ENCODE measurements around the gene TMEM234. TPM values are rescaled to one million over a fixed set of nuclear protein-coding genes. Genes with fewer than 3 reads are reported as not detected.

Gene TMEM234
- total and polyA plus RNA-seq, 10 of the 15 experiments (the other 5 are each of a cell fraction or from before 2014, with no cell fraction given), result 2.9 to 10.9 (median 6.4) TPM

- Histone ChIP-seq H3K36me3 (ENCODE audit: control insufficient read depth in 2 of 2, insufficient read depth in 2 of 2, low read length in 1 of 2) (peaks cover 4 to 15% of the 10 kb centered on the region in 2 experiments), H3K4me1 (ENCODE audit: control insufficient read depth, insufficient read depth, low read length) (peaks cover 17% of the 10 kb centered on the region), H3K79me2 (ENCODE audit: control insufficient read depth, insufficient read depth, low read length) (peaks cover 48% of the 10 kb centered on the region), H2AFZ (ENCODE audit: control insufficient read depth, low read depth, low read length) (peak overlapping the region; percentile 51), H3K9ac (ENCODE audit: control insufficient read depth, insufficient read depth, low read length) (peak overlapping the region; percentile 90), H3K4me2 (ENCODE audit: control insufficient read depth, insufficient read depth) (peak overlapping the region; percentile 100), H3K27ac (ENCODE audit: control insufficient read depth, insufficient read depth) (peak overlapping the region; percentile 85), H3K4me3 (peak overlapping the region; percentile 89), H3K27me3 (replicated peaks in 1 of 2; ENCODE audit: control insufficient read depth in 2 of 2, insufficient read depth in 2 of 2, low read length in 1 of 2) (no peaks in the 10 kb centered on the region), H3K9me3 (replicated peaks; ENCODE audit: control insufficient read depth, insufficient read depth, low read length) (no peaks in the 10 kb centered on the region), H4K20me1 (ENCODE audit: control insufficient read depth, insufficient read depth) (no peaks in the 10 kb centered on the region)
- WGBS (ENCODE audit: insufficient coverage, insufficient replicate concordance, low lambda C conversion rate, missing lambda C conversion rate), result 1% methylated on average over 36 of the region's 36 CpGs
- BruUV-seq (replicated peaks), result no TSS peak
- DNase-seq (ENCODE audit: low read depth, low spot score) (no peak), FAIRE-seq (peak; percentile 93), ATAC-seq (peak; percentile 53)
- intact Hi-C loops (cut with micrococcal nuclease; ENCODE audit: unreplicated experiment) (loop anchor here (2.0 kb wide), 1 partner anchor 20 kb away; the partner anchor contains the start of gene CCDC28B), in situ Hi-C loops (cut with MboI) (no loop called here)
- SMC1A ChIA-PET (ENCODE audit: uncharacterized antibody, unreplicated experiment), result interaction anchor here (0.8 to 4.0 kb wide), 10 partner anchors 12 to 136 kb away, joined by 3 to 26 read pairs (median 4); partner anchors contain the start of genes CCDC28B and KPNA6
- POLR2A ChIA-PET, result interaction anchor here (0.8 to 3.5 kb wide), 7 partner anchors 21 to 214 kb away, joined by 3 to 25 read pairs (median 7); partner anchors contain the start of genes BSDC1, CCDC28B, KPNA6 and TMEM39B
- RAD21 ChIA-PET (ENCODE audit: unreplicated experiment), result interaction anchor here (0.8 to 3.9 kb wide), 10 partner anchors 17 to 214 kb away, joined by 3 to 22 read pairs (median 8); partner anchors contain the start of genes BSDC1, CCDC28B, KPNA6 and TMEM39B
- CTCF ChIA-PET, result interaction anchor here (0.6 to 4.2 kb wide), 9 partner anchors 20 to 156 kb away, joined by 3 to 16 read pairs (median 4); partner anchors contain the start of genes CCDC28B and KPNA6
- TF ChIP-seq MTA3 (IDR thresholded peaks at IDR 0.05; ENCODE audit: borderline replicate concordance, low read length) (peak; percentile 13; the same call in 1 of the 2 replicates), IKZF1 (conservative IDR thresholded peaks at IDR 0.05) (no peak; the same call in 1 of the 2 replicates), CBFB (IDR thresholded peaks at IDR 0.05; ENCODE audit: low read depth) (0 out of 2 replicates have a peak, but pooled peaks have one; percentile 12), ASH2L (IDR thresholded peaks at IDR 0.05; ENCODE audit: borderline replicate concordance, low read depth) (no peak), YBX1 (IDR thresholded peaks at IDR 0.05) (no peak), BACH1 (IDR thresholded peaks at IDR 0.05; ENCODE audit: borderline replicate concordance) (no peak), IKZF2 (IDR thresholded peaks at IDR 0.05) (peak in 1 of 2 experiments; percentile 40), YY1 (IDR thresholded peaks at IDR 0.05; ENCODE audit: low read depth, low read length) (0 out of 2 replicates have a peak, but pooled peaks have one; percentile 20), ZZZ3 (IDR thresholded peaks at IDR 0.05; ENCODE audit: control insufficient read depth, insufficient read length, low read depth) (no peak), FOXK2 (IDR thresholded peaks at IDR 0.05) (no peak), EGR1 (IDR thresholded peaks at IDR 0.05; ENCODE audit: borderline replicate concordance in 1 of 2, low read depth in 2 of 2, low read length in 2 of 2) (0 out of 3 replicates have a peak, but pooled peaks of 1 of the 2 experiments have one; percentile 3)
- TF ChIP-seq, protein P1, sequence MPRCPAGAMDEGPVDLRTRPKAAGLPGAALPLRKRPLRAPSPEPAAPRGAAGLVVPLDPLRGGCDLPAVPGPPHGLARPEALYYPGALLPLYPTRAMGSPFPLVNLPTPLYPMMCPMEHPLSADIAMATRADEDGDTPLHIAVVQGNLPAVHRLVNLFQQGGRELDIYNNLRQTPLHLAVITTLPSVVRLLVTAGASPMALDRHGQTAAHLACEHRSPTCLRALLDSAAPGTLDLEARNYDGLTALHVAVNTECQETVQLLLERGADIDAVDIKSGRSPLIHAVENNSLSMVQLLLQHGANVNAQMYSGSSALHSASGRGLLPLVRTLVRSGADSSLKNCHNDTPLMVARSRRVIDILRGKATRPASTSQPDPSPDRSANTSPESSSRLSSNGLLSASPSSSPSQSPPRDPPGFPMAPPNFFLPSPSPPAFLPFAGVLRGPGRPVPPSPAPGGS (IDR thresholded peaks at IDR 0.05; ENCODE audit: borderline replicate concordance, insufficient read depth, low read depth, low read length, poor library complexity, severe bottlenecking), result no peak
- TF ChIP-seq, protein P2, sequence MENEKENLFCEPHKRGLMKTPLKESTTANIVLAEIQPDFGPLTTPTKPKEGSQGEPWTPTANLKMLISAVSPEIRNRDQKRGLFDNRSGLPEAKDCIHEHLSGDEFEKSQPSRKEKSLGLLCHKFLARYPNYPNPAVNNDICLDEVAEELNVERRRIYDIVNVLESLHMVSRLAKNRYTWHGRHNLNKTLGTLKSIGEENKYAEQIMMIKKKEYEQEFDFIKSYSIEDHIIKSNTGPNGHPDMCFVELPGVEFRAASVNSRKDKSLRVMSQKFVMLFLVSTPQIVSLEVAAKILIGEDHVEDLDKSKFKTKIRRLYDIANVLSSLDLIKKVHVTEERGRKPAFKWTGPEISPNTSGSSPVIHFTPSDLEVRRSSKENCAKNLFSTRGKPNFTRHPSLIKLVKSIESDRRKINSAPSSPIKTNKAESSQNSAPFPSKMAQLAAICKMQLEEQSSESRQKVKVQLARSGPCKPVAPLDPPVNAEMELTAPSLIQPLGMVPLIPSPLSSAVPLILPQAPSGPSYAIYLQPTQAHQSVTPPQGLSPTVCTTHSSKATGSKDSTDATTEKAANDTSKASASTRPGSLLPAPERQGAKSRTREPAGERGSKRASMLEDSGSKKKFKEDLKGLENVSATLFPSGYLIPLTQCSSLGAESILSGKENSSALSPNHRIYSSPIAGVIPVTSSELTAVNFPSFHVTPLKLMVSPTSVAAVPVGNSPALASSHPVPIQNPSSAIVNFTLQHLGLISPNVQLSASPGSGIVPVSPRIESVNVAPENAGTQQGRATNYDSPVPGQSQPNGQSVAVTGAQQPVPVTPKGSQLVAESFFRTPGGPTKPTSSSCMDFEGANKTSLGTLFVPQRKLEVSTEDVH (IDR thresholded peaks at IDR 0.05; ENCODE audit: low read depth, partially characterized antibody), result no peak
- TF ChIP-seq, protein P3, sequence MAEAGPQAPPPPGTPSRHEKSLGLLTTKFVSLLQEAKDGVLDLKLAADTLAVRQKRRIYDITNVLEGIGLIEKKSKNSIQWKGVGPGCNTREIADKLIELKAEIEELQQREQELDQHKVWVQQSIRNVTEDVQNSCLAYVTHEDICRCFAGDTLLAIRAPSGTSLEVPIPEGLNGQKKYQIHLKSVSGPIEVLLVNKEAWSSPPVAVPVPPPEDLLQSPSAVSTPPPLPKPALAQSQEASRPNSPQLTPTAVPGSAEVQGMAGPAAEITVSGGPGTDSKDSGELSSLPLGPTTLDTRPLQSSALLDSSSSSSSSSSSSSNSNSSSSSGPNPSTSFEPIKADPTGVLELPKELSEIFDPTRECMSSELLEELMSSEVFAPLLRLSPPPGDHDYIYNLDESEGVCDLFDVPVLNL (IDR thresholded peaks at IDR 0.05; ENCODE audit: low read depth, low read length), result no peak
- TF ChIP-seq, protein P4, sequence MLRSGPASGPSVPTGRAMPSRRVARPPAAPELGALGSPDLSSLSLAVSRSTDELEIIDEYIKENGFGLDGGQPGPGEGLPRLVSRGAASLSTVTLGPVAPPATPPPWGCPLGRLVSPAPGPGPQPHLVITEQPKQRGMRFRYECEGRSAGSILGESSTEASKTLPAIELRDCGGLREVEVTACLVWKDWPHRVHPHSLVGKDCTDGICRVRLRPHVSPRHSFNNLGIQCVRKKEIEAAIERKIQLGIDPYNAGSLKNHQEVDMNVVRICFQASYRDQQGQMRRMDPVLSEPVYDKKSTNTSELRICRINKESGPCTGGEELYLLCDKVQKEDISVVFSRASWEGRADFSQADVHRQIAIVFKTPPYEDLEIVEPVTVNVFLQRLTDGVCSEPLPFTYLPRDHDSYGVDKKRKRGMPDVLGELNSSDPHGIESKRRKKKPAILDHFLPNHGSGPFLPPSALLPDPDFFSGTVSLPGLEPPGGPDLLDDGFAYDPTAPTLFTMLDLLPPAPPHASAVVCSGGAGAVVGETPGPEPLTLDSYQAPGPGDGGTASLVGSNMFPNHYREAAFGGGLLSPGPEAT (IDR thresholded peaks at IDR 0.05; ENCODE audit: low read depth), result no peak
Observed at GRCh38 chr1:32180186-32181060, 41.7 kb downstream of the TMEM234 start.

Measured in GM12878 (cell line).